HG02763 (cell line): ENCODE data around the gene DOK6.

ENCODE experiments used
- ATAC-seq: cut with Tn5 transposase; IDR thresholded peaks from one replicate; pipeline ENCODE4 v1.9.1; 2021; ENCODE audit warnings: mild to moderate bottlenecking, moderate library complexity; ENCODE audit not compliant: unreplicated experiment

DOK6 gene

GRCh38 chr18:69730664-69731063, 330.0 kb downstream of the DOK6 start:
- no peak for ATAC-seq

GRCh38 chr18:69734536-69734935, 333.8 kb downstream of the DOK6 start:
- no peak for ATAC-seq

- no peak for ATAC-seq
Observed at GRCh38 chr18:69736730-69737129, 336.0 kb downstream of the DOK6 start.

- ATAC-seq, result no peak
Observed at GRCh38 chr18:69737851-69738250, 337.2 kb downstream of the DOK6 start.

- no peak for ATAC-seq
Observed at GRCh38 chr18:69747388-69747787, 346.7 kb downstream of the DOK6 start.

GRCh38 chr18:69752737-69753380, 352.2 kb downstream of the DOK6 start:
- no peak for ATAC-seq

- ATAC-seq, result no peak
Observed at GRCh38 chr18:69754108-69754507, 353.4 kb downstream of the DOK6 start.

- ATAC-seq, result no peak
Observed at GRCh38 chr18:69755041-69755440, 354.4 kb downstream of the DOK6 start.

GRCh38 chr18:69755856-69756496, 355.3 kb downstream of the DOK6 start:
- ATAC-seq, result no peak

- ATAC-seq, result no peak
Observed at GRCh38 chr18:69757733-69758132, 357.0 kb downstream of the DOK6 start.

GRCh38 chr18:69758458-69758857, 357.8 kb downstream of the DOK6 start:
- no peak for ATAC-seq

- ATAC-seq, result no peak
Observed at GRCh38 chr18:69759046-69759445, 358.4 kb downstream of the DOK6 start.

- no peak for ATAC-seq
Observed at GRCh38 chr18:69763002-69763401, 362.3 kb downstream of the DOK6 start.

GRCh38 chr18:69763821-69764220, 363.1 kb downstream of the DOK6 start:
- no peak for ATAC-seq

GRCh38 chr18:69770238-69770637, 369.6 kb downstream of the DOK6 start:
- no peak for ATAC-seq

GRCh38 chr18:69774831-69775230, 374.1 kb downstream of the DOK6 start:
- ATAC-seq, result no peak

GRCh38 chr18:69777248-69777647, 376.6 kb downstream of the DOK6 start:
- ATAC-seq, result no peak

- no peak for ATAC-seq
Observed at GRCh38 chr18:69778680-69779079, 378.0 kb downstream of the DOK6 start.

GRCh38 chr18:69780851-69781250, 380.2 kb downstream of the DOK6 start:
- ATAC-seq, result no peak

GRCh38 chr18:69784815-69785214, 384.1 kb downstream of the DOK6 start:
- no peak for ATAC-seq

GRCh38 chr18:69785466-69785865, 384.8 kb downstream of the DOK6 start:
- ATAC-seq, result no peak

- ATAC-seq, result no peak
Observed at GRCh38 chr18:69786427-69786826, 385.7 kb downstream of the DOK6 start.
